Naive thymus-derived CD8-positive, alpha-beta T cell (primary cell): ENCODE measurements around the gene PRCP. TPM values are rescaled to one million over a fixed set of nuclear protein-coding genes. Genes with fewer than 3 reads are reported as not detected.

Experiments
- ATAC-seq, 2 donors: fragments of 150-1000 bp; cut with Tn5 transposase in 1 of 2; sonication (Bioruptor Pico), chemical (Tn5 transposase) in 1 of 2; 1 replicate in 1 of 2; 2 replicates in 1 of 2; pipeline ENCODE4 v1.10.0; 2021; ENCODE audit warnings: mild to moderate bottlenecking in 2 of 2, moderate library complexity in 2 of 2
- POLR2A ChIA-PET: fragments of 350-600 bp; sonication (Branson Sonifier 250); formaldehyde crosslinking; loops from one replicate; lab custom pipeline; 2021; ENCODE audit warnings: antibody characterized with exemption; lab: Charles Lee
- DNase-seq, 10 donors: peaks; one replicate each; pipeline versions ENCODE4 v3.0.0 to v3.0.0-alpha.2; 2020 to 2022
- H3K27ac Mint-ChIP-seq, 10 donors: one replicate each; pipeline ENCODE4 v1.8.0; 2020 to 2022; ENCODE audit warnings: mild to moderate bottlenecking in 10 of 10, mixed read lengths in 10 of 10, moderate library complexity in 4 of 10, inconsistent platforms in 1 of 10
- H3K27me3 Mint-ChIP-seq, 5 donors: one replicate each; pipeline ENCODE4 v1.8.0; 2021 to 2022; ENCODE audit warnings: mixed read lengths in 5 of 5
- H3K36me3 Mint-ChIP-seq, 3 donors: one replicate each; pipeline ENCODE4 v1.8.0; 2020 to 2022; ENCODE audit warnings: mixed read lengths in 3 of 3, mild to moderate bottlenecking in 2 of 3, inconsistent platforms in 1 of 3
- H3K4me1 Mint-ChIP-seq, 4 donors: one replicate each; pipeline ENCODE4 v1.8.0; 2021 to 2022; ENCODE audit warnings: mixed read lengths in 4 of 4
- H3K4me3 Mint-ChIP-seq, 10 donors: one replicate each; pipeline ENCODE4 v1.8.0; 2020 to 2022; ENCODE audit warnings: mild to moderate bottlenecking in 10 of 10, mixed read lengths in 10 of 10, moderate library complexity in 6 of 10, inconsistent platforms in 1 of 10
- H3K9me3 Mint-ChIP-seq, 9 donors: one replicate each; pipeline ENCODE4 v1.8.0; 2020 to 2022; ENCODE audit warnings: mixed read lengths in 9 of 9, mild to moderate bottlenecking in 3 of 9, inconsistent platforms in 1 of 9, moderate library complexity in 1 of 9
- polyA plus RNA-seq, 3 donors: library from polyadenylated mRNA; unstranded; fragments of 300-500 nt; fragmentation: Illumina TruSeq; gene quantifications; one replicate each; pipeline ENCODE4 v1.2.3, GENCODE V29; 2021
- total RNA-seq, 8 experiments: library from RNA in 2 of 8; stranded (reverse) in 2 of 8; gene quantifications; one replicate each; pipeline ENCODE4 v1.2.3 and lab custom pipeline; 2021 to 2026

The PRCP gene
- total and polyA plus RNA-seq, 5 experiments from 2014 or later = 26.4 to 50.2 (median 48.3) TPM

GRCh38 chr11:82791779-82792178 lies 108.5 kb downstream of the PRCP start:
- Mint-ChIP-seq H3K27me3 (peaks cover 0 to 3% (median 0%) of the 10 kb centered on the region in 5 donors), H3K36me3 (no peaks in the 10 kb centered on the region), H3K4me3 (no peak overlapping the region), H3K4me1 (peaks cover 0 to 4% (median under 1%) of the 10 kb centered on the region in 4 donors), H3K27ac (no peak overlapping the region), H3K9me3 (no peaks in the 10 kb centered on the region)
- DNase-seq (no peak), ATAC-seq (no peak)
- POLR2A ChIA-PET = no interaction called here

GRCh38 chr11:82790723-82791484 lies 109.3 kb downstream of the PRCP start:
- H3K27ac Mint-ChIP-seq = peak overlapping the region in 1 of 10 donors; percentile 45
- no peaks in the 10 kb centered on the region for H3K36me3 Mint-ChIP-seq
- H3K4me3 Mint-ChIP-seq = no peak overlapping the region
- ATAC-seq (no peak), DNase-seq (no peak)
- no peaks in the 10 kb centered on the region for H3K9me3 Mint-ChIP-seq
- peaks cover 0 to 3% (median 0%) of the 10 kb centered on the region in 5 donors for H3K27me3 Mint-ChIP-seq
- H3K4me1 Mint-ChIP-seq = peaks cover 0 to 4% (median under 1%) of the 10 kb centered on the region in 4 donors
- POLR2A ChIA-PET = no interaction called here

- DNase-seq = no peak
- POLR2A ChIA-PET = no interaction called here
- H3K36me3 Mint-ChIP-seq = no peaks in the 10 kb centered on the region
These were observed 112.2 kb downstream of the PRCP start for GRCh38 chr11:82787981-82788380.

GRCh38 chr11:82786836-82787235 lies 113.4 kb downstream of the PRCP start:
- Mint-ChIP-seq H3K4me3 (no peak overlapping the region), H3K36me3 (peaks cover 0 to 4% (median 0%) of the 10 kb centered on the region in 3 donors), H3K9me3 (peaks cover 0 to 10% (median 2%) of the 10 kb centered on the region in 9 donors), H3K27ac (no peak overlapping the region), H3K27me3 (peaks cover 0 to 6% (median 0%) of the 10 kb centered on the region in 5 donors), H3K4me1 (peaks cover 0 to 2% (median under 1%) of the 10 kb centered on the region in 4 donors)
- ATAC-seq = no peak
- no peak for DNase-seq
- POLR2A ChIA-PET = no interaction called here

More at GRCh38 chr11:82787981-82788380, 112.2 kb downstream of the PRCP start:
- ATAC-seq = no peak
- H3K27ac Mint-ChIP-seq = no peak overlapping the region
- no peak overlapping the region for H3K4me3 Mint-ChIP-seq
- peaks cover 0 to 4% (median under 1%) of the 10 kb centered on the region in 4 donors for H3K4me1 Mint-ChIP-seq
- no peaks in the 10 kb centered on the region for H3K9me3 Mint-ChIP-seq
- H3K27me3 Mint-ChIP-seq = peaks cover 0 to 6% (median 0%) of the 10 kb centered on the region in 5 donors

GRCh38 chr11:82786001-82786400 lies 114.2 kb downstream of the PRCP start:
- Mint-ChIP-seq H3K4me3 (no peak overlapping the region), H3K9me3 (peaks cover 0 to 17% (median 5%) of the 10 kb centered on the region in 9 donors), H3K27ac (no peak overlapping the region), H3K36me3 (peaks cover 0 to 9% (median 0%) of the 10 kb centered on the region in 3 donors), H3K4me1 (no peaks in the 10 kb centered on the region), H3K27me3 (peaks cover 0 to 6% (median 2%) of the 10 kb centered on the region in 5 donors)
- no peak for DNase-seq
- ATAC-seq = no peak
- POLR2A ChIA-PET = no interaction called here

GRCh38 chr11:82782825-82783374 lies 117.3 kb downstream of the PRCP start:
- Mint-ChIP-seq H3K9me3 (peaks cover 2 to 30% (median 11%) of the 10 kb centered on the region in 9 donors), H3K27me3 (peaks cover 0 to 7% (median 3%) of the 10 kb centered on the region in 5 donors), H3K36me3 (peaks cover 0 to 12% (median 2%) of the 10 kb centered on the region in 3 donors), H3K4me3 (no peak overlapping the region), H3K4me1 (no peaks in the 10 kb centered on the region), H3K27ac (no peak overlapping the region)
- POLR2A ChIA-PET = no interaction called here
- DNase-seq = no peak
- ATAC-seq = no peak

GRCh38 chr11:82778776-82779175 lies 121.5 kb downstream of the PRCP start:
- POLR2A ChIA-PET = no interaction called here

GRCh38 chr11:82776377-82776776 lies 123.9 kb downstream of the PRCP start:
- ATAC-seq = no peak
- POLR2A ChIA-PET = no interaction called here

More at GRCh38 chr11:82778776-82779175, 121.5 kb downstream of the PRCP start:
- no peak overlapping the region for H3K4me3 Mint-ChIP-seq
- DNase-seq (no peak), ATAC-seq (no peak)
- H3K9me3 Mint-ChIP-seq = peaks cover 12 to 63% (median 34%) of the 10 kb centered on the region in 9 donors
- H3K27ac Mint-ChIP-seq = no peak overlapping the region
- H3K27me3 Mint-ChIP-seq = peaks cover 3 to 17% (median 3%) of the 10 kb centered on the region in 5 donors
- H3K4me1 Mint-ChIP-seq = no peaks in the 10 kb centered on the region
- peaks cover 0 to 44% (median 18%) of the 10 kb centered on the region in 3 donors for H3K36me3 Mint-ChIP-seq

GRCh38 chr11:82775736-82776346 lies 124.4 kb downstream of the PRCP start:
- H3K36me3 Mint-ChIP-seq = peaks cover 0 to 34% (median 18%) of the 10 kb centered on the region in 3 donors
- POLR2A ChIA-PET = no interaction called here
- peak in 1 of 10 donors; percentile 1 for DNase-seq

More at GRCh38 chr11:82776377-82776776, 123.9 kb downstream of the PRCP start:
- peaks cover 9 to 54% (median 30%) of the 10 kb centered on the region in 9 donors for H3K9me3 Mint-ChIP-seq
- no peak for DNase-seq
- no peak overlapping the region for H3K27ac Mint-ChIP-seq
- no peak overlapping the region for H3K4me3 Mint-ChIP-seq
- H3K36me3 Mint-ChIP-seq = peaks cover 0 to 39% (median 18%) of the 10 kb centered on the region in 3 donors
- H3K4me1 Mint-ChIP-seq = no peaks in the 10 kb centered on the region
- H3K27me3 Mint-ChIP-seq = peaks cover 3 to 17% (median 6%) of the 10 kb centered on the region in 5 donors

GRCh38 chr11:82775218-82775617 lies 125.0 kb downstream of the PRCP start:
- Mint-ChIP-seq H3K36me3 (peaks cover 0 to 34% (median 18%) of the 10 kb centered on the region in 3 donors), H3K4me3 (no peak overlapping the region), H3K4me1 (no peaks in the 10 kb centered on the region), H3K27me3 (peaks cover 3 to 17% (median 6%) of the 10 kb centered on the region in 5 donors), H3K27ac (no peak overlapping the region), H3K9me3 (peaks cover 9 to 49% (median 25%) of the 10 kb centered on the region in 9 donors)
- POLR2A ChIA-PET = no interaction called here
- DNase-seq (no peak), ATAC-seq (no peak)

More at GRCh38 chr11:82775736-82776346, 124.4 kb downstream of the PRCP start:
- Mint-ChIP-seq H3K4me3 (no peak overlapping the region), H3K27ac (no peak overlapping the region), H3K27me3 (peaks cover 3 to 17% (median 6%) of the 10 kb centered on the region in 5 donors), H3K4me1 (no peaks in the 10 kb centered on the region), H3K9me3 (peaks cover 9 to 49% (median 25%) of the 10 kb centered on the region in 9 donors)
- peak in 1 of 2 donors; percentile 70 for ATAC-seq
